GM10248 (cell line): ENCODE measurements around the gene HNRNPAB.

ENCODE experiments used
- CTCF ChIA-PET: fragments of 300-600 bp; sonication (Branson Sonifier 250); formaldehyde crosslinking; extraction: SDS; loops from one replicate; lab custom pipeline; 2021; ENCODE audit warnings: antibody characterized with exemption; lab: Yijun Ruan, JAX
- POLR2A ChIA-PET: fragments of 350-650 bp; sonication (Branson Sonifier 250); formaldehyde crosslinking; extraction: SDS; loops from one replicate; lab custom pipeline; 2020; ENCODE audit warnings: antibody characterized with exemption; lab: Yijun Ruan, JAX
- DNase-seq: peaks from one replicate; pipeline ENCODE4 v3.0.0; 2012; ENCODE audit errors: extremely low spot score
- TF ChIP-seq, protein P1 (sequence below): IDR thresholded peaks from 2 replicates; pipeline ENCODE4 v1.5.1; 2012; ENCODE audit warnings: mild to moderate bottlenecking, low read depth; ENCODE audit errors: extremely low read depth, missing control alignments, control extremely low read depth

Gene HNRNPAB

DNA sequence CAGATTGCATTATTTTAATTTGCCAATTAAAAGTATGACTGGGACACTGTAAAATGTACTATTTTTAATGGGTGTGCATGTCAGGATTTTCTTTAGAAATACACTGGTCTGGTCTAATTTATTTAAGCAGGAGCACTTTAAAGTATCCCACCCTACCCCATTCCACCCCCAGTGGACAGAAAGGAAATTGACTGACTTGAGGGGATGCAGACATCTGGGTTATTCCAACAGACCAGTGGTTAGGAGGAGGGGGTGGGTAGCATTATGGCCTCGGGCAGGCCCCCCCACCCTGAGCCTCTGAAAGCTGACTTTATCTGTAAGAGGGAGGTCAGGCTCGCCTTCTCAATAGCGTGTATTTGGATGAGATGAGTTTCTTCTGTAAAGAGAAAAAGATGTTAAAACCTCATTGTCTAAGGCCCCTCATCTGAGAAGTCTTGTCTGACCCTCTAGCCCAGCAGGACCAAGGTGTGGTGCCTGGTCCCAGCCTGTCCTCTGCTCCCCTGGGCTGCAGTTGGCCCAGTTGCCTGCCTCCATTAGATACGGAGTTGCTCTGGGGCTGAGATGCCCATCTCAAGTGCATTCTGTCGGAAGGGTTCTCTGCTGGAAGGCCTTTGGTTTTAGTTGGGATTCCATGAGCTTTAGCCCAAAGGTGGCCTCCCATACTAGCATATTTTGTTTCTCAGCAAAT lies 4.4 kb downstream of the HNRNPAB start:
- POLR2A ChIA-PET, result no interaction called here
- TF ChIP-seq, protein P1, sequence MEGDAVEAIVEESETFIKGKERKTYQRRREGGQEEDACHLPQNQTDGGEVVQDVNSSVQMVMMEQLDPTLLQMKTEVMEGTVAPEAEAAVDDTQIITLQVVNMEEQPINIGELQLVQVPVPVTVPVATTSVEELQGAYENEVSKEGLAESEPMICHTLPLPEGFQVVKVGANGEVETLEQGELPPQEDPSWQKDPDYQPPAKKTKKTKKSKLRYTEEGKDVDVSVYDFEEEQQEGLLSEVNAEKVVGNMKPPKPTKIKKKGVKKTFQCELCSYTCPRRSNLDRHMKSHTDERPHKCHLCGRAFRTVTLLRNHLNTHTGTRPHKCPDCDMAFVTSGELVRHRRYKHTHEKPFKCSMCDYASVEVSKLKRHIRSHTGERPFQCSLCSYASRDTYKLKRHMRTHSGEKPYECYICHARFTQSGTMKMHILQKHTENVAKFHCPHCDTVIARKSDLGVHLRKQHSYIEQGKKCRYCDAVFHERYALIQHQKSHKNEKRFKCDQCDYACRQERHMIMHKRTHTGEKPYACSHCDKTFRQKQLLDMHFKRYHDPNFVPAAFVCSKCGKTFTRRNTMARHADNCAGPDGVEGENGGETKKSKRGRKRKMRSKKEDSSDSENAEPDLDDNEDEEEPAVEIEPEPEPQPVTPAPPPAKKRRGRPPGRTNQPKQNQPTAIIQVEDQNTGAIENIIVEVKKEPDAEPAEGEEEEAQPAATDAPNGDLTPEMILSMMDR, result no peak
- CTCF ChIA-PET, result no interaction called here
- no peak for DNase-seq

DNA sequence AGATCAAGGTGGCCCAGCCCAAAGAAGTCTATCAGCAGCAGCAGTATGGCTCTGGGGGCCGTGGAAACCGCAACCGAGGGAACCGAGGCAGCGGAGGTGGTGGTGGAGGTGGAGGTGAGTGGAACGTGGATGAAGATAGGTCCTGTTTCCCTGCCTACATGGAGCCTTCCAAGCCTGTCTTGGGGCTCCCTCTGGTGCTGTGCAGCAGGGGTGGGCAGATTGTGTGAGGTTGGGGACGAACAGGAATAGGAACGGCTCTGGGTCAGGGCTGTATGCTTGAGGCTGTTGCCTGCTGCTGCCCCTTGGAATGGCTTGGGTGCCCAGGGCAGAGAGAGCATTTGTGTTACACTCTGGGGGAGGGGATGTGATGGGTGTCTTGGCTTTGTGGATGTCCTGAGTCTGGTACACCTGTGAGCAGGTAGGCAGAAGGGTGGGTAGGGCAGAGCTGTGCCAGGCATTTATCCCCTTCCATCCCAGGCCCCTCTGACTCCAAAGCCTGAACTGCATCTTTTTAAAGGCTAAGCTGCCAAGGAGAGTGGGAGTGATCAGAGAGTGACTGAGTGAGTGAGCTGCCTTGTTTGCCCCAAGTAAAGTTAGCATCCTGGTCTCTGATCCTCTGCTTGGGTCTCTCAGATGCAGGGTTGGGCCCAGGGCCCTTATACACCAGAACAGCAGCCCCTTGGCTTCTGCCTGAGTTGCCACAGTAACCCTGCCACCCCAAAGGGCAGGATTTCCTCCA lies 5.2 kb downstream of the HNRNPAB start:
- DNase-seq, result no peak
- TF ChIP-seq, protein P1, result no peak
- CTCF ChIA-PET, result no interaction called here
- POLR2A ChIA-PET, result interaction anchor here (0.5 kb wide), 1 partner anchor 91 kb away, joined by 3 read pairs; no protein-coding TSS in a partner anchor

DNA sequence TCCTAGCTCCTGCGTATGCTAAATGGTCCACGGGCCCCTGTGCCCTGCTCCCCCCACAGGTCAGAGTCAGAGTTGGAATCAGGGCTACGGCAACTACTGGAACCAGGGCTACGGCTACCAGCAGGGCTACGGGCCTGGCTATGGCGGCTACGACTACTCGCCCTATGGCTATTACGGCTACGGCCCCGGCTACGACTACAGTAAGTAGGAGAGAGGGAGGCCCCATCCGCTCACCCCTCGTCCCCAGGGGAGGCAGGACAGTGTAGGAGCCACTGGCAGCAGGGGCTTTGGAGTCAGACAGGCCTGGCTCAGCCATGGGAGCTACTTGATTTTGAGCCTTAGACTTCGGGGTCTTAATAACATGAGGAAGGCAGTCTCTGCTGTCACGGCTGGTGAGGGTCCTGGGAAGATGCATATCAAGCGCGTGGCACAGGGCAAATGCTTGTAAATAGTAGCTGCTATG lies 5.8 kb downstream of the HNRNPAB start:
- POLR2A ChIA-PET, result interaction anchor here (0.5 kb wide), 1 partner anchor 90 kb away, joined by 3 read pairs; no protein-coding TSS in a partner anchor
- CTCF ChIA-PET, result interaction anchor here (0.7 kb wide), 1 partner anchor 26 kb away, joined by 3 read pairs; no protein-coding TSS in a partner anchor
- TF ChIP-seq, protein P1, result no peak
- DNase-seq, result no peak

DNA sequence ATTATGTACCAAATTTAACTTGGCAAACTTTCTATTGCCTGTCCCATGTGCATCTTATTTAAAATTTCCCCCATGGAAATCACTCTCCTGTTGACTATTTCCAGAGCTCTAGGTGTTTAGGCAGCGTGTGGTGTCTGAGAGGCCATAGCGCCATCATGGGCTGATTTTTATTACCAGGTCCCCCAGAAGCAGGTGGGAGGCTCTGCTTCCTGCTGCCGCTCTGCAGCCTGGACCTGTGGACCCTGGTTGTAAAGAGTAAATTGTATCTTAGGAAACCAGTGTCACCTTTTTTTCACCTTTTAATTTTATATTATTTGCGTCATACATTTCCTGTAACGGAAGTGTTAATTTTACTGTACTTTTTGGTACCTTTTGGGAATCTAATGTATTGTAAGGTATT lies 6.4 kb downstream of the HNRNPAB start:
- ChIA-PET POLR2A (interaction anchor here (0.7 kb wide), 1 partner anchor 1761 kb away, joined by 3 read pairs; no protein-coding TSS in a partner anchor), CTCF (interaction anchor here (0.7 kb wide), 1 partner anchor 26 kb away, joined by 3 read pairs; no protein-coding TSS in a partner anchor)
- DNase-seq, result no peak
- TF ChIP-seq, protein P1, result no peak

DNA sequence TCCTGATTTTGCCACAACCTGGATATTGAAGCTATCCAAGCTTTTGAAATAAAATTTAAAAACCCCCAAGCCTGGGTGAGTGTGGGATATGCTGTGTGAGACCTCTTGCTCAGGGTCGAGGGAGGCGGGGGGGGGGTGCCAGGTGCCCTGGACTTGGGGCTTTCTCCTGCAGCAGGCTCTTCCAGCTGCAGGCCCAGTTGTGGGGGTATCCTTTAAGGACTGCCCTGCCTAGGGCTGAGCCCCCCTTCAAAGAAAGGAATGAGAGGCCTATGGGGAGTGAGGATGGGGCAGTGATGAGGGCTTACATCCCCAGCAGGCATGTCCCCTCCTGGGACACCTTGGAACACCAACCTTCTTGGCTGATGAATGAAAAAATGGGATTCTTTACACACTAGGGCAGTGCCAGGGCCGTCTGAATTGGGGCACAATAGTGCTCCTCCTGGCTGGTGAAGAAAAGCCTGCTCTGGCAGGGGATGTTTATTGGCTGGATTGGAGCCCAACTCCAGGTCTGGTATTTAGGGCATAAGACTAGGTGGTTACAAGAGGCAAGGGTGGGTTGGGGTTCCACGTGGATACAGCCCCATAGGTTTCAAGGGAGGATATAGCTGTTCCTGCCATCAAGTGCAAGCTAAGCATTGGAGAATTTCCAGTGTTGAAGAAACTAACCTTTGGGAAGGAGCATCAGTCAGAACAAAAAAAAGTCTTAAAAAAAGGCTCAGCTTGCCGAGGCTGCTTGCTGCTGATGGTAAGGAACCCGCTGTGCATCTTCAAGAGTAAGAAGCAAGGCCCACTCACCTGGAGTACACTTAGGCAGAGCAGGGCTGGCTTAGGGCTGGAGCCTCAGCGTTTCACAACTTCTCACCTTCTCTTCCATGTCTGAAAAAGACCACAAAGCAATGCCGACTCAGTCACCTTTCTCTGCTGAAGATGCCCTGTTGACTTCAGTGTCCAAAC lies 7.0 kb downstream of the HNRNPAB start:
- TF ChIP-seq, protein P1, result no peak
- no peak for DNase-seq
- ChIA-PET POLR2A (interaction anchor here (0.7 kb wide), 1 partner anchor 1760 kb away, joined by 3 read pairs; no protein-coding TSS in a partner anchor), CTCF (no interaction called here)
